ENCODE measurements around the gene TACC2.

- no peak for TF ChIP-seq CTCF (IDR thresholded peaks at IDR 0.05)
- no peak for TF ChIP-seq POLR2A (IDR thresholded peaks at IDR 0.05)
Observed at GRCh38 chr10:121990015-121990677, 1.2 kb downstream of the TACC2 start.

All from lower leg skin (tissue), 3 donors.